ENCODE data around the gene SOX10.

GRCh38 chr22:37961062-37961461, 23.3 kb downstream of the SOX10 start:
- no peak for TF ChIP-seq ZBTB12 (CRISPR knock-in tag; IDR thresholded peaks at IDR 0.05)
- TF ChIP-seq GTF2F1 (IDR thresholded peaks at IDR 0.05; ENCODE audit: low read depth, low read length), result no peak
- no peak for TF ChIP-seq ZBTB26 (CRISPR knock-in tag; IDR thresholded peaks at IDR 0.05)
- TF ChIP-seq POLR2AphosphoS5 (IDR thresholded peaks at IDR 0.05; ENCODE audit: control insufficient read depth, insufficient read depth, low read depth, low read length), result no peak
- no peak for TF ChIP-seq EP300 (IDR thresholded peaks at IDR 0.05; ENCODE audit: low read length)
- no peak for TF ChIP-seq CTCF (IDR thresholded peaks at IDR 0.05 in 2 of 3, conservative IDR thresholded peaks at IDR 0.05 in 1 of 3; ENCODE audit: insufficient read depth in 2 of 3, low read depth in 1 of 3, low read length in 3 of 3)
- TF ChIP-seq JUND (IDR thresholded peaks at IDR 0.05; ENCODE audit: borderline replicate concordance, low read depth, low read length), result no peak
- no peak for TF ChIP-seq JUND (tag; IDR thresholded peaks at IDR 0.05; ENCODE audit: borderline replicate concordance, low read depth, low read length)
- no peak for TF ChIP-seq SMARCB1 (IDR thresholded peaks at IDR 0.05; ENCODE audit: insufficient read length, low read depth)
- TF ChIP-seq HNRNPK (IDR thresholded peaks at IDR 0.05; ENCODE audit: low read depth, low read length, poor library complexity, severe bottlenecking), result no peak
- TF ChIP-seq ATF1 (CRISPR knock-in tag; IDR thresholded peaks at IDR 0.05), result no peak
- TF ChIP-seq ATF1 (tag; IDR thresholded peaks at IDR 0.05), result no peak
- no peak for TF ChIP-seq CREB1 (IDR thresholded peaks at IDR 0.05)
- no peak for TF ChIP-seq CREB1 (CRISPR knock-in tag; IDR thresholded peaks at IDR 0.05)
